KOPT-K1 (cell line): ENCODE results near the gene TMEM169.

Source experiments
- H3K27ac ChIP-seq: fragments of 200-600 bp; sonication (generic); 2 replicates; pipeline ENCODE4 v1.5.1; 2016; ENCODE audit warnings: antibody characterized with exemption, mild to moderate bottlenecking, low read depth, low read length; ENCODE audit not compliant: poor library complexity, severe bottlenecking
- H3K36me3 ChIP-seq: fragments of 200-600 bp; sonication (generic); 2 replicates; pipeline ENCODE4 v1.5.1; 2017; ENCODE audit warnings: antibody characterized with exemption, mild to moderate bottlenecking, low read length, moderate library complexity; ENCODE audit not compliant: insufficient read depth
- H3K9me3 ChIP-seq: fragments of 200-600 bp; sonication (generic); 2 replicates; pipeline ENCODE4 v1.5.1; 2017; ENCODE audit warnings: antibody characterized with exemption, low read length, mild to moderate bottlenecking; ENCODE audit not compliant: insufficient read depth, poor library complexity, severe bottlenecking

TMEM169 gene

GRCh38 chr2:216081487-216082116 lies at the start of gene TMEM169, which contains the start of gene PECR:
TSS of gene TMEM169 (plus strand) at chr2:216081919. CDS start at chr2:216095964, 14,045 bp downstream.
TSS of gene PECR (minus strand) at chr2:216081809. CDS start at chr2:216081741, 68 bp downstream.
- Histone ChIP-seq H3K9me3 (no peaks in the 10 kb centered on the region), H3K36me3 (no peaks in the 10 kb centered on the region), H3K27ac (peak within 1 kb of the TSS; percentile 30)

GRCh38 chr2:216031960-216032689 lies 49.6 kb upstream of the TMEM169 start:
- Histone ChIP-seq H3K27ac (no peak overlapping the region), H3K9me3 (no peaks in the 10 kb centered on the region), H3K36me3 (no peaks in the 10 kb centered on the region)

GRCh38 chr2:216033403-216033802 lies 48.3 kb upstream of the TMEM169 start:
- H3K36me3 ChIP-seq, result no peaks in the 10 kb centered on the region
- H3K9me3 ChIP-seq, result no peaks in the 10 kb centered on the region
- no peak overlapping the region for H3K27ac ChIP-seq

GRCh38 chr2:216034065-216034464 lies 47.7 kb upstream of the TMEM169 start:
- Histone ChIP-seq H3K36me3 (no peaks in the 10 kb centered on the region), H3K9me3 (no peaks in the 10 kb centered on the region), H3K27ac (no peak overlapping the region)

- Histone ChIP-seq H3K9me3 (no peaks in the 10 kb centered on the region), H3K27ac (no peak overlapping the region), H3K36me3 (no peaks in the 10 kb centered on the region)
Measured at GRCh38 chr2:216039918-216040317, 41.8 kb upstream of the TMEM169 start.

GRCh38 chr2:216041438-216041837 lies 40.3 kb upstream of the TMEM169 start:
- no peaks in the 10 kb centered on the region for H3K9me3 ChIP-seq
- no peaks in the 10 kb centered on the region for H3K36me3 ChIP-seq
- no peak overlapping the region for H3K27ac ChIP-seq

- H3K36me3 ChIP-seq, result no peaks in the 10 kb centered on the region
- H3K9me3 ChIP-seq, result no peaks in the 10 kb centered on the region
- H3K27ac ChIP-seq, result no peak overlapping the region
Measured at GRCh38 chr2:216043949-216044348, 37.8 kb upstream of the TMEM169 start.

GRCh38 chr2:216044883-216045486 lies 36.7 kb upstream of the TMEM169 start:
- Histone ChIP-seq H3K27ac (no peak overlapping the region), H3K9me3 (no peaks in the 10 kb centered on the region), H3K36me3 (no peaks in the 10 kb centered on the region)

- H3K9me3 ChIP-seq, result no peaks in the 10 kb centered on the region
- no peak overlapping the region for H3K27ac ChIP-seq
- no peaks in the 10 kb centered on the region for H3K36me3 ChIP-seq
Measured at GRCh38 chr2:216047397-216047796, 34.3 kb upstream of the TMEM169 start.

GRCh38 chr2:216049452-216049851 lies 32.3 kb upstream of the TMEM169 start:
- Histone ChIP-seq H3K27ac (no peak overlapping the region), H3K9me3 (no peaks in the 10 kb centered on the region), H3K36me3 (no peaks in the 10 kb centered on the region)

GRCh38 chr2:216051350-216051749 lies 30.4 kb upstream of the TMEM169 start:
- Histone ChIP-seq H3K27ac (no peak overlapping the region), H3K36me3 (no peaks in the 10 kb centered on the region), H3K9me3 (no peaks in the 10 kb centered on the region)

GRCh38 chr2:216052420-216052819 lies 29.3 kb upstream of the TMEM169 start:
- no peaks in the 10 kb centered on the region for H3K36me3 ChIP-seq
- no peak overlapping the region for H3K27ac ChIP-seq
- no peaks in the 10 kb centered on the region for H3K9me3 ChIP-seq

- Histone ChIP-seq H3K9me3 (no peaks in the 10 kb centered on the region), H3K27ac (no peak overlapping the region), H3K36me3 (no peaks in the 10 kb centered on the region)
Measured at GRCh38 chr2:216055680-216056079, 26.0 kb upstream of the TMEM169 start.

- no peaks in the 10 kb centered on the region for H3K9me3 ChIP-seq
- H3K27ac ChIP-seq, result no peak overlapping the region
- no peaks in the 10 kb centered on the region for H3K36me3 ChIP-seq
Measured at GRCh38 chr2:216056739-216057138, 25.0 kb upstream of the TMEM169 start.

- Histone ChIP-seq H3K36me3 (no peaks in the 10 kb centered on the region), H3K27ac (peak overlapping the region; percentile 58), H3K9me3 (no peaks in the 10 kb centered on the region)
Measured at GRCh38 chr2:216057688-216058193, 24.0 kb upstream of the TMEM169 start.
